HG03575 (cell line): ENCODE results near the gene HNRNPH1.

Experiments
- ATAC-seq: cut with Tn5 transposase; IDR thresholded peaks from one replicate; pipeline ENCODE4 v1.9.1; 2021; ENCODE audit not compliant: unreplicated experiment, insufficient number of reproducible peaks, low FRiP score; ENCODE audit errors: extremely low read depth

HNRNPH1 gene

DNA sequence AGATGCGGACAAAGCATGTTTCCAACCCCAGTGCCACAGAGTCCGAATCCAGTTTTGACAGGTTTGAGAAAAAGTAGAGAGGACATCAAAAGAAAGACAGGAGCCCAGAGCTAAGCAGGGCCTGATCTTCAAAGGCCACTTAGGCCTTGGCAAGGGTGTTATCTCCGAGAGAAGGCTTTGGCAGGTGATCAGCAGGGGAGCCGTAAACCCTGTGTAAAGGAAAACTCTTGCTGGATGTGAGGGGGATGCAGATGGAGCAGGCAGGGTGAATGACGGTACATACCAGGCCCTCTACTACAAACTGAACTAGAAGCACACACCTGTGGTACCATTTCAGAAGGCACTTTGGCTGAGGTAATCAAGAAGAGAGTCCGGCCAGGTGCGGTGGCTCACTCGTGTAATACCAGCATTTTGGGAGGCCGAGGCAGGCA is 1.4 kb upstream of the HNRNPH1 start:
- ATAC-seq, result no peak

DNA sequence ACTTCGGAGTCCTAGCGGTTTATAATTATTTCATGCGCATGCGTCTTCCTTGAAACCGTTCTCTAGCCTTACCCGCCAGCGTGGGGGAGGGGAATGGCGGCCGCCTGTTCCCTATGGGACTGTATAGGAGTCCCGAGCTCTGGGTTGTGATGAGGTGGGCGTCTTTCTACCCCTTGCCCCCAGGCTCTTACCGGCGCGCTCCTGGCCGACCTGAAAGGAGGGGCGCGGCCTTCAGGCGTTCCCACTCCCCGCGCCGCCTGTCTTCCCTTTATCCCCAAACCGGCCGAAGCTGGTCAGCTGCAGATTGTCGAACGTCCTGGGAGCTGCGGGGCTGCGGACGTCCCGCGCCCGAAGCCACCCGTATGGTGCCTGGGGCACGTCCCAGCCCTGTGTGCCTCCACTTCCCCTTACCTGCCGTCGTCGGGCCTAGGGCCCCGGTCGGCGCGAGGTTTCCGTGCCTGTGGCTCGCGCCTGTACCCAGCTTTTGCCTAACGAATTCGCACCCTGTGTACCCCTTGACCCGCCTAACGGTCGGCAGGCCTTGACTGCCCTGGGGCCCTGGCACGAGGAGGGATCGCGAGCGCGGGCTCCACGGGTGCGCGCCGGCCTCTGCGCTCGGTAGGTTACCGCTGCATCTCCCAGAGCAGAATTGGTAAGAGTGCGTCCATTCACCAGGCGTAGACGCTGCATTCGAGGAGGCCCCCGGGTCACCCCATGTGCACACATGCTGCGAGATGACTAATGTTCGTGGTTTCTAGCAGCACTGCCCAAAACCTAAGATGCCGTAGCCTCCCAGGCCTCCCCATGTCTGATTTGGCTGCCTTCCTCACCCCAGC is 653 bp upstream of the HNRNPH1 start:
- no peak for ATAC-seq

DNA sequence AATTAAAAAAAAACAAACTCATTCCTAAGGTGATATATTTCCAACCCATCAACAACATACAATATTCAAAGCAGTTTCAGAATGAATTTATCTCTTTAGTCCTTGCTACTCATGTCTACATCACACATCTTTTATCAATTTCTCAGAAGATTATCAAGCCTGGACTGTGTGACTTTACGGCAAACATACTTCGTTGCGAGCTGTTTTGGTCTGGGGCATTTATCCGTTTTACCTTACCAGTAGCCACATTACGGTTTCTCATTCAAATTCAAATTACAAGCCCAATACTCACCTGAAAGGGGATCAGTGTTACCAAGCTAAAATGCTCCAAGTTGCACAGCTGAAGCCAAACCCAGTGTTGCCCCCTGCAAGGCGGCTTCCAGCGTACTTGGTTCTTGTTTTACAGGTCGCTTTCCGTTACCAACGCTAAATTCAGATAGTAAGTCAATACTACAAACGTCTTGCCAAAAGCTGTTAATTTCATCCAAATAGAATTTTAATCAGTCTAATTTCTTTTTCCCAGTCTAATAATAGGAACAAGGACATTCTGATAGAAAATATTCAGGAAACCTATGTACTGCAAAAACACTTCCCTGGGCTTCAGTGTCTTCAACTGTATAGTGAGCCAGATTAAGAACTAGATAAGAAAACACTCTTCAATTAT is 1.8 kb downstream of the HNRNPH1 start:
- ATAC-seq, result no peak

DNA sequence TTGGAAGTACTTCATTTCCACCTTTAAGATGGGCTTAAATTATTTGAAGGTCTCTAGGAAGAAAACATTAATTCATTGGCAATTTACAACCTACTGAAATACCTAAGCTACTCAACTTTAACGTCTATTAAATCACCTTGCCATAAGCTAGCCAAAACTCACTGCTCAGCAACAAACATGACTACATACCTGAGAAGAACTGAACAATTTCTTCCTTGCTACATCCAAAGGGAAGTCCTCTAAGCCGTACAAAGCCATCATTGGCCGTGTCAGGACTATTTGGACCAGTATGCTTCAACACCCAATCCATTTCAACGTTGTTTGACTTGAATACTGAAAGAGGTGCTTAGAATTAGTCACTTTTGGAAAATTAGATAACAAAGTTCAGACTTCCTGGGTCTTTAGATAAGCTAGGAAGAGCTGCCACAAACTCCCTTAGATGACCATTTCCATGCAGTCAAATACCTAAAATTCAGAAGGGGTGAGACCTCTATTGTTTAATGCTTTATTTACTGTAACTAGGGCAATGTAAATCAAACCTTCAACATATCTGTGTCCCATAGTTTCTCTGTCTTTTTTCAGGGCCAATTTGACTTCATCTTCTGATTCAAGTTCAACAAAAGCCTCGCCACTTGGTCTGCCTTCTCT is 2.6 kb downstream of the HNRNPH1 start:
- ATAC-seq, result no peak

DNA sequence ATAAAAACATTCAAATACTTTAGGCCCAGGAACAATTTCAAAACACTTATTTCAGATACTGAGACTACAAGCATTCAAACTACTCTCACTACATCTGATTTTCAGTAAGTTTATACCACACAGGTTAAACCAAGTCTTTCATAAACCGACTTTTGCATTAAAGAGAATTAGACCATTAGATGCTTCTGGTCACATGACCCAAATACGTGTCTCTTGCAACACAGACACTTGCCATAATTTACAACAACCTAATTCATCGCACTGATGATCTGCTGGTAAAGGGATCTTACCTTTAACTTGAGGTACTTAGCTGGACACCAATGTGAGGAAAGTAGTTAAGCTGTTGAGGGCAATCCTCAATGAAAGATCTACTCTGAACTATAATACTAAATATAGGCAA is 3.2 kb downstream of the HNRNPH1 start:
- no peak for ATAC-seq

DNA sequence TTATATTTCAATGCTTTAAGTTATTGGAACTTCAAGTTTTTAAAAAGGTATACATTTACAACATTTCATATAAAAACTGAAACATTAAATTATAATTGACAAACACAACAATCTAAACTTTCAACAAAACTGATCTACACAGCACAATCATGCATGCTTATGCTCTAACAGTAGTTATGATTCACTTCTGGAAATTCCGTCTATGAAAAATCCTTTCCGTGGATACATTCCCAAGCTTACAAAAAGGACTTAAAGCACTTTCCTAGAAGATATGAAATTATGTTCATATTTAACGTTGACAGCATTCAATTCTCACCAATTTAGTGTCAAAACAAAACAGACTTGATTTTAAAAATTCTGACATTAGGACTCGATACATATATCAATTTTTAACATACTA is 3.7 kb downstream of the HNRNPH1 start:
- ATAC-seq, result no peak

DNA sequence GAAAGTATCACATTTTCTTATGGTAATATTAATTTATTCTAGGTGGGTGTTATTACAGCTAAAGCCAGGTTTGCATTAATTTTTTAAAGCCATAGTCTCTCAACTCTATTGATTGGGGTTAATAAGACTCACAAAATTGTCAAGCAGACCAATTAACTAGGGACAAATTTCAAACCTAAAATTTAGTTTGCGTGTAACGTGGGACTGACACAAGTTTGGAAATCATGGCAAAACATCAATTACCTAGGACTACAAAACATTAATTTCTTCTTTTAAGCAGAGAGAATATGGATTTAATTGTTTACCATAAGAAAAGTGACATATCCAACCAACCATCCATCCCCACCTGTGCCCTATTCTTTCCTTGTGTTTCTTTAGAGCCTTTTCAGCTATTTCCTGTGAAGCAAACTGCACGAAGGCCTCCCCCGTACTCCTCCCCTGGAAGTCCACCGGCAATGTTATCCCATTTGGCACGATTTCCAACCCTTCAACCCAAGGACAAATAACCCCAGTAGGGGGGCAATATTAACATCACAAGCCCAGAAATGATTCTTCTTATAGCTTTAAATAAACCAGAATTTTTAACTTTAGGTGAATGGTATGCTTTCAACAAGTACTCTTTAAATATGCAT is 4.4 kb downstream of the HNRNPH1 start:
- ATAC-seq, result no peak

DNA sequence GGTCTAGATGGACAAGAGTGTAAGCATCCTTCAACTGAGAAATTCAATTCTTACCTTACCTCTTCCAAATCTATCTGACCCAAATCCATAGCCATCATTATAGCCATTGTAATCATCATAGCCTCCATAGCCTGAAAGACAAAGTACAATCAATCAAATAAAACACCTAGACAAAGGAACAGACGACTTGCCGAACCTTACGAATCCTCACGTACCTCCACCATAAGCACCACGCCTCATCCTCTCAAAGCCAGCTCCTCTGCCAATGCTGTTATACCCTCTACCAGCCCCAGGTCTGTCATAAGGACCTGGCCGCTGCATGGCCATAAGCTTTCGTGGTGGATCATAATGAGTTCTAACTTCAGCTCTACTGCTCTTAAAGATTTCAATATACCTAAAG is 5.5 kb downstream of the HNRNPH1 start:
- ATAC-seq, result no peak

DNA sequence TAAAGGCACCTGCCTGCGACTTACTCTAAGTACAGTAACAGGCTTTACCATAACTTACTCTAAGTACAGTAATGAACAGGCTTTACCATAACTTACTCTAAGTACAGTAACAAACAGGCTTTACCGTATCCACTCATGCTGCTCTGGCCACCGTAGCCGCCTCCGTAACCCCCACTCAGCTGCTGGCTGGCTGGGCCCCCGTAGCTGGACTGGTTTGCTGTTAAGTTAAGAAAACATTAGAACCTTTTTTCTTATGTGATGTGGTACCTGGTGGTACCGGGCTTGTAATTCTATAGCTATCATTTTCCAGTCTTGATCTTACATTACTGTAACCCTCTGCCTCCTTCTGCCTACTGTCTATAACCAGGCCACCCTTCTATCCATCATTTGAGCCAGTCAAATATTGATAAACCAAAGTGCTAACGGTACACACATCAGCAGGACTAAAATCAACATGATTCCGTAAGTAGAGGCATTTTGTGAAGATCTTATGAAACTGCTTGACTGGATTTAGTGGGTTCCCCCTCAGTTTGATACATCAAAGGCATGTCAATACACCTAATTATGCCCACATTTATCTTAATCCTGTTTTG is 7.4 kb downstream of the HNRNPH1 start:
- no peak for ATAC-seq

DNA sequence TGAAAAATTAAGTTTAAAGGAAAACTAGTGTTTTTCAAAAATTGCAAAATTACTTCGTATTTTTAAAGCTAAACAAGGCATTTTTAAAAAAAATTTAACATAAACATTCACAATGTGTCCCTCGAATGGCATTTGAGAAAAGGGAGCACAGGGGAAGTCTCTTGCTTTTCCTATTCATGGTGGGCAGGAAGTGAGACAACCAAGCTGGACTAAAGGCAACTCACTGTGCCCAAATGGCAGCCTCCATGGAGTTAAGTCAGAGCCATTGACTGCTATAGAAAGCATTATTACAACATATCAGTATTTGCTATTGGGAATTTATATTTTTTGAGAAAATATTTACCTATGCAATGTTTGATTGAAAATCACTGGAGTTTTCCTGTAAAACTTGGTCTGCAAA is 8.3 kb downstream of the HNRNPH1 start:
- no peak for ATAC-seq

DNA sequence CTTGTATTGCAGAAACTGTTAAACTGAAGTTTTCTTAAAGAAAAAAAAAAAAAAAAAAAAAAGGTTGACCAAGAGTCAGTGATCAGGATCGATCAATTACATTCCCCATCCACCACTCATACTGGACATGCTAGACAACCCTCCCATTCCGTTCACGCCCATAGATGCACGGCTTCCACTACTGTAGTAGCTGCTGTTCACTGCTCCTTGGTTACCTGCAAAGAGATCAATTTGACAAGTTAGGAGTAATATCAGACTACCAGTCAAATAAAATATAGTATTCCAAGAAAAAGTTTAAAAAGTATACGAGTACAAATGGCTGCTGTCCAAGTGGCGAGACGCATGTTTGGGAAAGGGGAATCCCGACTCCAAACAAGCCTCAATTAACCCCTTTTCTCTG is 8.7 kb downstream of the HNRNPH1 start:
- ATAC-seq, result no peak

DNA sequence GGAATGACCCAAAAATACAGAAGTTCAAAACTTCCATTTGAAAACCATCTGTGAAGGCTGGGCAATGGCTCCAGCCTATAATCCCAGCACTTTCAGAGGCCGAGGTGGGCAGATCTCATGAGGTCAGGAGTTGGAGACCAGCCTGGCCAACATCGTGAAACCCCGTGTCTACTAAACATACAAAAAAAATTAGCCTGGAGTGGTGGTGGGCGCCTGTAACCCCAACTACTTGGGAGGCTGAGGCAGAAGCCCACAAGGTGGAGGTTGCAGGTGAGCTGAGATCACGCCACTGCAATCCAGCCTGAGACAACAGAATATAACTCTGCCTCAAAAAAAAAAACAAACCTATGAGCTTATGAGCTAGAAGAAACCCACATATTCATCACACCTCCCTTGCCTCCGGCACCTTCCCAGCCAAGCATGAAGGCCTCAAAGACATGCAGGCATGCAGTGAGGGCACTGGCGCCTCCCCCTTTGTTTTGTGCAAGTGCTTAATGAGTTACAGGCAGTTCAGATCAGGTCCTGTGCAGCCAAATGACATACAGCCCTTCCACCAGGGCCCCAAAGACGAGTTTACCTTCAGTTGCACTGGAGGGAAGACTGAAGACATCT is 9.9 kb downstream of the HNRNPH1 start:
- no peak for ATAC-seq

DNA sequence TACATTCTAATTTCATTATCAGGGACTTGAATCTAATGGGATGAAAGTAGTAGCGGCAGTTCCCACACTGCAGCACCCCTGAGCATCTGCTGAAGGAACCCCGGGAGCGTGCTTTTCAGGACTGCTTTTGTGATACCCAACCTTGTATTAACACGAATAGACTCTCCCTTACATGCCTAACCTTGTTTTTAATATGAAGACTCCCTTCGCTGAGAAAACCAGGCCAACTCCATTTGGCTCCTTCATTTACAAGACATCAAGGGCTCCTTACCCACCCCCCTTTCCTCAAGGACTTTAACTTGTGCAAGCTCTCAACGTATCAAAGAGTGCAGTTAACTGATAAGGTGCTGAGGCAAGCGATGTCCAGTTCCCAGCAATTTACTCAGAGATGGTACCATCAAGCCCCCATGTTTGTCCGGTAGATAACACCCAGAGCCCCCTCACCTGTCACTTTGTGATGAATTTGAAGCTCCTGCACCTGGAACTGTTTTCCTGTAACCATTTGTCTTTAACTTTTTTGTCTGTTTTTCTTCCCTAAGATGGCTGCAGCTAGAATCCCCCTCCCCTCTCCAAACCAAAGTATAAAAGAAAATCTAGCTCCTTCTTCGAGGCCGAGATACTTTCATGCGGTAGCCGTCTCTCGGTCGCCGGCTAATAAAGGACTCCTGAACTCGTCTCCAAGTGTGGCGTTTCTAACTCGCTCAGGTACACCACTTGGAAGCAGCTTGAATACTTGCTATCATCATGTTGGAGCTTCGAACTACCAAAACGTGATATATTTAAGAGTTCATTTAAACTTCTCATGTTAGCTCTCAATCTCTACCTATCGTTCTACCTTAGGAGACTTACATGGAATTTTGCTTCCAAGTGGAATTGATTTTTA is 10.7 kb downstream of the HNRNPH1 start:
- ATAC-seq, result no peak

DNA sequence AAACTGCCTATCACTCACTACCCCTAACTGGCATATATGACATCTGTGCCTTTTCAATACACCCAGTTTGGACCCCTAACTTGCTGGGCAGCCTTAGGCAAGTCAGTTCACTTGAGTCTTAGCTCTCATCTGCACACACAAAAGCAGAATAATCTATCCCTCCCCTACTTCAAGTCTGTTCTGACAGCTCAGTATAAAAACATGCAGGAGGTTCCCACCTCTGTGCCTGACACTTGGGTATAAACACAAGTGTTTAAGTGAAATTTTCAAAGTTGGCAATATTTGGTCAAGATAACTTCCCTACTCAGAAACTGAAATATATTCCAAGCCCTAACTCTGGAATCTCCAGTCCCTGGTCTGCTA is 12.6 kb downstream of the HNRNPH1 start:
- no peak for ATAC-seq

DNA sequence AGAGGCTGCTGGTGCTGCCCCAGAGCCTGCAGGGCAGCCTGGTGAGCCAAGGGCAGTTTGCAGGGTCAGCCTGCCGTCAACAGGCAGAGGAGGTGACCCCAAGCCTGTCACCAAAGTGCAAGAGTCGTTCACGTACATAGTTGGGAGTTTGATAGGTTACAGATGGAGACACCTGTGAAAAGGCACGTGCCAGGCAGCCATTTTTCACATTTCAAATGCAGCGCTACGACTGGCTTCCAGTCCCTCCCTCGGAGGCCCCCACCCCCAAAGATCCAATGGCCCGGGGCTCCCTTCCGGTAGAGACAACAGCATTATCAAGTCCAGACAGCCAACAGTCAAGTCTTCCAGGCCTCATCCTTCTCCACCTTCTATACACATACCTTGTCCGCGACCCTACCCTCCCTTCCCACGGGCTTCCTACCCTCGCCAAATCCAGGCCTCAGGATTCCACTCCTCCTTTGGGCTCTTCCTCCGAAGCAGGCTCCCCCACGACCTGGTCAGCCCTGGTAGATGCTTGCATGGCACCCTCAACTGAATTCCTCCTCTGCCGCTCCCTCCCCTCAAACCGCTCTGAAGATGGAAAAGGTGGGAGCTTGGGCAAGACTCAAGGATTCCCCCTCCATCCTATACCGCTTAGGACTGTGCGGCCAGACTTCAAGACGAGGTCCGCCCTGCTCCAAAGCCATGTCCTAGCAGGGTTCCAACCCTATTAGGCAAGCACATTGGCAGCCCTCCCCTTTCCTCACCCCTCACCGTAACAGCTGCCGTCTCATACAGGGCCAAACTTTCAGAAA is 13.2 kb downstream of the HNRNPH1 start:
- ATAC-seq, result no peak

DNA sequence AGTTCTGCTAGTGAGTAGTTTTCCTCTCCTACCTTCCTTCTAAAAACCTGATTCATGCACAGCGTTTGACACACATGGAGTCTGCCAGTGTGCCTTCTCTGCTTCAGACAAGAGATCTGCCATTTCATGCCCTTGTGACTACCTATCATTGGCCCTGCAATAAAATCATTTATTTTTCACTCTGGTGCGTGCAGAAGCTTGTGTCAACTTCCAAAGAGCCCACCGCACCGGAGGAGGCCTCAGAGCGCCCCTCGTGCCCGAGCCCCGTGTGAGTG is 13.7 kb downstream of the HNRNPH1 start:
- ATAC-seq, result no peak

DNA sequence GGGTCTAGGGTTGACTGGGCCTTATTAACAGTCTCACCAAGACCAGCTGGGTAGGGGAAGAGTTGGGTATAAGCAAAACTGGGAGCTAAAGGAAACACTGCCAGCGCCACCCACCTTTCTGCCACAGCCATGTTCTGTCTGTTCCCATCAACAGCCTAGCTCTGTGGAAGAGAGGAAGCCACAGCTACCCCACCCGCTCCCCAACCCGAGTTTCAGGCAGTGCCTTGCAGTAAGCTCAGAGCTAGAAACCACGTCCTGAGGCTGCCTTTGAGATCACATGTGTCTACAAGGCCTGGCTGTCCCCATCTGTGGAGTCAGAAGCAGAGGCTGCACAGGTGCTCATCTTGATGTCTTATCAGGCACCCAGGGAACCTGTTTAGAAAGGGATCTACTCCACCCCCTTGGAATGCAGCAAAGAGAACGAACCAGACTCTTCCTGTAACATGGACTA is 15.3 kb downstream of the HNRNPH1 start:
- no peak for ATAC-seq
